Astrocyte of the spinal cord (primary cell): Measurements from ENCODE around the gene PCCA.
A peak's percentile ranks its signal among the peaks of the same experiment; 100 is the strongest.

Experiments used
- DNase-seq: peaks from one replicate; pipeline ENCODE4 v3.0.0; 2011; ENCODE audit warnings: low read depth, low spot score
- H3K4me3 ChIP-seq: 2 replicates; pipeline ENCODE4 v1.5.1; 2011; ENCODE audit warnings: low read depth, mild to moderate bottlenecking, low read length, moderate library complexity
- in situ Hi-C: cut with HindIII; loops from 2 replicates; pipeline ENCODE4 v1.10.0; 2017; ENCODE audit warnings: low sequenced_read_pairs
- TF ChIP-seq, protein P1 (sequence below): IDR thresholded peaks from 2 replicates; pipeline ENCODE4 v1.5.1; 2012; ENCODE audit warnings: low read depth, mild to moderate bottlenecking, low read length, inconsistent platforms

PCCA gene

DNA sequence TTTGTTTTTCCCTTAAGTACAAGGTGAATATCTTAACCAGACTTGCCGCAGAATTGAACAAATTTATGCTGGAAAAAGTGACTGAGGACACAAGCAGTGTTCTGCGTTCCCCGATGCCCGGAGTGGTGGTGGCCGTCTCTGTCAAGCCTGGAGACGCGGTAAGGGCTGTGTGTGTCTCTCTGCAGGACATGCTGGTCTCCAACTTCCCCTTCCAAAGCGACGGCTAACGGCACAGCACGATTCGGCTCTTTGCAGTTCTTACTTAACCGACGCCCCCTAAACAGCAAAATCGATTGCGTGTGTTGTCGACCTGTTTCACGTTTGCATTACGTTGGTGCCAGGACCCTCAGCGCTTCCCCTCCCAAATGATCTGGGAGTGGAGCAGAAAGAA, 426.5 kb downstream of the PCCA start:
- DNase-seq, result no peak
- in situ Hi-C loops, result no loop called here
- H3K4me3 ChIP-seq, result no peak overlapping the region
- TF ChIP-seq, protein P1, sequence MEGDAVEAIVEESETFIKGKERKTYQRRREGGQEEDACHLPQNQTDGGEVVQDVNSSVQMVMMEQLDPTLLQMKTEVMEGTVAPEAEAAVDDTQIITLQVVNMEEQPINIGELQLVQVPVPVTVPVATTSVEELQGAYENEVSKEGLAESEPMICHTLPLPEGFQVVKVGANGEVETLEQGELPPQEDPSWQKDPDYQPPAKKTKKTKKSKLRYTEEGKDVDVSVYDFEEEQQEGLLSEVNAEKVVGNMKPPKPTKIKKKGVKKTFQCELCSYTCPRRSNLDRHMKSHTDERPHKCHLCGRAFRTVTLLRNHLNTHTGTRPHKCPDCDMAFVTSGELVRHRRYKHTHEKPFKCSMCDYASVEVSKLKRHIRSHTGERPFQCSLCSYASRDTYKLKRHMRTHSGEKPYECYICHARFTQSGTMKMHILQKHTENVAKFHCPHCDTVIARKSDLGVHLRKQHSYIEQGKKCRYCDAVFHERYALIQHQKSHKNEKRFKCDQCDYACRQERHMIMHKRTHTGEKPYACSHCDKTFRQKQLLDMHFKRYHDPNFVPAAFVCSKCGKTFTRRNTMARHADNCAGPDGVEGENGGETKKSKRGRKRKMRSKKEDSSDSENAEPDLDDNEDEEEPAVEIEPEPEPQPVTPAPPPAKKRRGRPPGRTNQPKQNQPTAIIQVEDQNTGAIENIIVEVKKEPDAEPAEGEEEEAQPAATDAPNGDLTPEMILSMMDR, result no peak

GRCh38 chr13:100517135-100517534, 428.2 kb downstream of the PCCA start:
- TF ChIP-seq, protein P1, result no peak
- no peak for DNase-seq
- in situ Hi-C loops, result no loop called here
- H3K4me3 ChIP-seq, result no peak overlapping the region

DNA sequence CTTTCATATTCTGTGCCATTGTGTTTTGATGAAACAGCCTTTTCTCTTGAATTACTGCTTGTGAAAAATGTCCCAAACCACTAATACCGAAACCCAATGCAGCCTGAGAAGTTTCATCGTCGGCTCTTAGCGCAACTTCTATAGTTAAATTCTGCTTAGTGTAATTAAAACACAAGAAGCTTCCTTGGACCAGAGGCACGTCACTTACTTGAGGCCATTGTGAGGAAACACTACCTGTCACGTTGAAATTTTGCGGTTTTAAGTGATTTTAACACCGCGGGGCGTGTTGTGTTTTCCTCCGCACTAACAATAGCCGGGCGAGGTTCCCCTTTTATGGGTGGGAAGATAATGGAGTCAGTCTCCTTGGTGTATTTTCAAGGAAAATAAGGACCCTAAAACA, 428.8 kb downstream of the PCCA start:
- in situ Hi-C loops, result no loop called here
- TF ChIP-seq, protein P1, result no peak
- no peak overlapping the region for H3K4me3 ChIP-seq
- DNase-seq, result no peak

DNA sequence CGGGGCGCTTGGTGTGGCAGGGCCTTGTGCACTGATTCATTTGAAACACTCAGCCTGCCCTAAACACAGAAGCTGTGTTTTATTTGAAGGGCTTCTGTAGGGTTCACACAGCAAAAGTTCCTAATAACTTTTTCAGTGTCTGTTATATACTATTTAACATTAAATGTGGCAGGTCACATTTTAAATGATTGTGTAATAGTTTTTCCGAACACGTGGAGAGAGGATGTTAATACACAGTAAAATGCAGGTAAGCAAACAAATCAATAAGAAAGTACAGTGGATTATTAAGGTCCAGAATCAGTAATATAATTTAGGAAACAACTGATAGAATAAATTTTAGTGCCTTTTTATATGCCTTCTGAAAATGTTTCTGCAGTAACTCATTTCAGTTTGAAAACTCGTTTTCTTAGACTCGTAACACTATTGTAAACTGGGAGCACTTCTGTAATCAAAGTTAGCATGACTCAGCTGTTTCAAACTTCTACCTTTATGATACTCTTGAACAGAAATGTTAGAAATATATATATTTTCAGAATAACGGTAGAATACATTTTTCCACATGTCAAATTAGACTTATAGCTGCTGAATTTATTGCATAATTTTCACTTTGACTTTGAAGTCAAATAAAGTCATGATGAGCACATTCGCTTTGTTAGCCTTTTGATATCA, 429.6 kb downstream of the PCCA start:
- TF ChIP-seq, protein P1, result no peak
- in situ Hi-C loops, result no loop called here

DNA sequence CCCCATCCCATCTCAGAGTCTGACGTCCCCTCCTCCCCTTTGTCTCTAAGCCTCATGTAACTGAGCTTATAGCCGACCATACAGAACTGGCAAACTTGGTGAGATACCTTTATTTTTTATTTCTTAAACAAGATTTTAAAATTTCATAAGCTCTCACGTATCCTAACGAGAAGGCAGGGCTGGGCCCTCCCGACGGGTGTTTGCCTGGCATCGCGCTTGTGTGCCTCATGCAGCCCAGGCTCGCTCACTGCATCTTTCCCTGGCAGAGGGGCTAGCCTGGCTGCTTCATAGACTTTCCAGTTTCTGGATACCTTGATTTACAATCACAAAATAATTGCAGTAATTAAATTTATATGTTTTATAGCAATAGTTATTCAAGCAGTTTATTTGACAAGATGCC, 430.7 kb downstream of the PCCA start:
- no peak for DNase-seq
- in situ Hi-C loops, result no loop called here
- TF ChIP-seq, protein P1, result no peak

More for the DNA sequence above, 429.6 kb downstream of the PCCA start:
- DNase-seq, result no peak
- no peak overlapping the region for H3K4me3 ChIP-seq

DNA sequence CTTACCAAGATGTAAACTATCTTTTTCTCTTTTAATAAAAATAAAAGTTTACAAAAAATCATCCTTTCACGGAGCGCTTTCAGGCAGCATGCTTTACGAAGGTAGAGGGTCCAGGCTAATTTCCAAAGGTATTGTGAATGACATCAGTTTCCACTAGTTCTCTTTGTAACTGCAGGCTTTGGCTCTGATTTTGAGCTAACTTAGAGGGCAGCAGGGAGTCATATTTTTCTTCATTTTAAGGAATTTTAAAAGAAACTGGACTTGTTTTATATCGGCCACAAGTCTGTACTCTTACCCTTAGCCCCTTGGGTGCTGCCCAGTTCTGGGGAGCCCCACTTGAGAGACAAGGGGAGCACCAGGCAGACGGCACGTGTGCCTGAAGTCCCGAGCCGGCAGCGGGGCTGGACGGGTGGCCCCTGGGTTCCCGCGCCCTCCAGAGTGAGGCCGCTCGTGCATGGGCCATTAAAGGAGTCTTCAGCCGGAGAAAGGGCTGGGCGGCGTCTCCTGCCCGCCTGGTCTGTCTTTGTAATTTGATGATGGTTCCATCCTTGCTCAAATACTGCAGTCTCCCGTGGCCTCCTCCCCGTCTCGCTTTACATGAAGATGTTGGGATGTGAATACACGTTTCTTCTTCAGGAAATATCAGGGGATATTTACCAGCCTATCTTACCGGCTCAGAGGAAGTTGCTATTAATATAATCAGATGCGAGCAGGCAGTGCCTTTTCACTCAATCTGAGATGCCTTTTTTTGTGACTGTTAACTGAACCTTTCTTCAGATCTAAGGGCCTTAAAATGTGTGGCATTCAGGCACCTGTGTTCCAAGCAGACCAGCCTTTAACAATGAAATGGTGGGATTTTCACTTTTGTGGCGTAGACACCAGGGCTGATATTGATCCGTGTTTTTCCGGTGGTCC, 432.3 kb downstream of the PCCA start:
- peak overlapping the region; percentile 10 for H3K4me3 ChIP-seq
- DNase-seq, result peak; percentile 41
- TF ChIP-seq, protein P1, result no peak
- in situ Hi-C loops, result no loop called here

More for the DNA sequence above, 430.7 kb downstream of the PCCA start:
- no peak overlapping the region for H3K4me3 ChIP-seq
